Measurements from ENCODE around the gene PHC2. TPM values are rescaled to one million over a fixed set of nuclear protein-coding genes. Genes with fewer than 3 reads are reported as not detected.

The PHC2 gene
- total and polyA plus RNA-seq, 9 of the 15 experiments (the other 6 are each of a cell fraction or from before 2014, with no cell fraction given), result 3.1 to 67.6 (median 34.6) TPM

GRCh38 chr1:33385251-33385650 lies 45.6 kb downstream of the PHC2 start:
- POLR2A ChIA-PET, result interaction anchor here (0.7 to 1.2 kb wide), 2 partner anchors 56 to 218 kb away, joined by 3 read pairs; no protein-coding TSS in a partner anchor
- FAIRE-seq, result no peak
- ATAC-seq, result no peak
- Histone ChIP-seq H3K36me3 (ENCODE audit: control insufficient read depth, insufficient read depth, low read length) (no peaks in the 10 kb centered on the region), H3K4me1 (replicated peaks in 1 of 2; ENCODE audit: control insufficient read depth in 2 of 2, insufficient read depth in 2 of 2, low read length in 2 of 2) (no peaks in the 10 kb centered on the region), H3K9me1 (ENCODE audit: control insufficient read depth, insufficient read depth, low read length) (no peaks in the 10 kb centered on the region), H3K27ac (ENCODE audit: extremely low read depth, low read depth, low read length) (no peak overlapping the region), H3K4me3 (no peak overlapping the region), H3K9ac (ENCODE audit: insufficient read depth in 1 of 2, low read depth in 2 of 2, low read length in 2 of 2) (no peak overlapping the region), H3K79me2 (ENCODE audit: control insufficient read depth, insufficient read depth, low read length) (no peaks in the 10 kb centered on the region), H3K4me2 (ENCODE audit: insufficient read depth, low read length) (no peak overlapping the region), H3K9me3 (replicated peaks; ENCODE audit: control insufficient read depth, insufficient read depth, low read depth, low read length) (no peaks in the 10 kb centered on the region), H4K20me1 (replicated peaks; ENCODE audit: control insufficient read depth, insufficient read depth, low read length) (no peaks in the 10 kb centered on the region), H3K27me3 (ENCODE audit: control insufficient read depth in 2 of 2, insufficient read depth in 2 of 2, low read length in 2 of 2) (peaks cover 11 to 12% of the 10 kb centered on the region in 2 experiments; a peak in 2 of 5 replicates), H2AFZ (ENCODE audit: low read depth, low read length) (no peak overlapping the region)
- in situ Hi-C loops (cut with MboI), result no loop called here
- intact Hi-C loops (cut with micrococcal nuclease), result no loop called here
- DNase-seq (ENCODE audit: extremely low read depth in 1 of 4, low spot score in 3 of 4), result no peak
- TF ChIP-seq NCOA4 (IDR thresholded peaks at IDR 0.05; ENCODE audit: partially characterized antibody), result no peak
- no peak for TF ChIP-seq POLR3A (IDR thresholded peaks at IDR 0.05; ENCODE audit: borderline replicate concordance, extremely low read depth, insufficient read depth, insufficient read length)
- TF ChIP-seq MXI1 (IDR thresholded peaks at IDR 0.05; ENCODE audit: low read depth, low read length), result no peak
- no peak for TF ChIP-seq MAX (CRISPR knock-in tag; IDR thresholded peaks at IDR 0.05)
- TF ChIP-seq MCM3 (IDR thresholded peaks at IDR 0.05), result no peak
- TF ChIP-seq HCFC1 (IDR thresholded peaks at IDR 0.05; ENCODE audit: low read depth, low read length), result no peak
- no peak for TF ChIP-seq ZNF561 (CRISPR knock-in tag; conservative IDR thresholded peaks at IDR 0.05)
- TF ChIP-seq BCL6 (CRISPR knock-in tag; IDR thresholded peaks at IDR 0.05), result no peak
- TF ChIP-seq HDAC2 (IDR thresholded peaks at IDR 0.05), result no peak
- no peak for TF ChIP-seq ZFX (CRISPR knock-in tag; IDR thresholded peaks at IDR 0.05)
- TF ChIP-seq GTF2E2 (tag; IDR thresholded peaks at IDR 0.05), result no peak
- TF ChIP-seq CEBPB (tag; IDR thresholded peaks at IDR 0.05), result peak; percentile 50; the same call in 1 of the 2 replicates
- no peak for TF ChIP-seq STAT5A (IDR thresholded peaks at IDR 0.05; ENCODE audit: borderline replicate concordance, low read length)
- TF ChIP-seq IFI16 (CRISPR knock-in tag; IDR thresholded peaks at IDR 0.05), result no peak
- no peak for TF ChIP-seq CUX1 (CRISPR knock-in tag; IDR thresholded peaks at IDR 0.05)
- TF ChIP-seq BCOR (IDR thresholded peaks at IDR 0.05), result no peak
- no peak for TF ChIP-seq TAF9B (IDR thresholded peaks at IDR 0.05; ENCODE audit: partially characterized antibody)
- TF ChIP-seq CEBPG (CRISPR knock-in tag; IDR thresholded peaks at IDR 0.05), result no peak
- TF ChIP-seq CEBPG (tag; conservative IDR thresholded peaks at IDR 0.05 in 1 of 2, IDR thresholded peaks at IDR 0.05 in 1 of 2), result 0 out of 4 replicates have a peak, but pooled peaks of 1 of the 2 experiments have one; percentile 30
- BruUV-seq (replicated peaks), result no TSS peak
- 53% methylated on average over 6 of the region's 6 CpGs for WGBS (ENCODE audit: insufficient coverage, low coverage, missing lambda C conversion rate)
- CTCF ChIA-PET (ENCODE audit: low intra/inter-chr PET ratio), result no interaction called here

All from K562 (cell line).